Ovary (tissue), 9 donors: ENCODE results near the gene DDX54. TPM values are rescaled to one million over a fixed set of nuclear protein-coding genes. Genes with fewer than 3 reads are reported as not detected.
A peak's percentile ranks its signal among the peaks of the same experiment; 100 is the strongest.

Experiments
- DNase-seq, 5 donors: peaks; one replicate each; pipeline ENCODE4 v3.0.0-alpha.2; 2019 to 2020
- H3K27ac ChIP-seq, 2 donors: fragments of 200-600 bp; one replicate each; pipeline versions ENCODE4 v1.5.1 to v1.8.0; 2019 to 2022
- H3K27me3 ChIP-seq: fragments of 200-600 bp; one replicate; pipeline ENCODE4 v1.8.0; 2022
- H3K36me3 ChIP-seq: fragments of 200-600 bp; sonication (generic); one replicate; pipeline ENCODE4 v1.5.1; 2019
- H3K4me1 ChIP-seq: one replicate; pipeline ENCODE4 v1.8.1; 2013; ENCODE audit warnings: mild to moderate bottlenecking, moderate library complexity; ENCODE audit not compliant: insufficient read depth
- H3K4me3 ChIP-seq: fragments of 200-600 bp; sonication (generic); one replicate; pipeline ENCODE4 v1.5.1; 2017
- H3K9me3 ChIP-seq, 2 donors: fragments of 200-600 bp in 1 of 2; sonication (generic) in 1 of 2; one replicate each; pipeline versions ENCODE4 v1.5.1 to v1.8.1; 2013 to 2019; ENCODE audit warnings: mild to moderate bottlenecking in 1 of 2, moderate library complexity in 1 of 2
- CTCF ChIP-seq, 3 donors: fragments of 450-650 bp in 2 of 3; fragments of 200-600 bp in 1 of 3; IDR thresholded peaks; one replicate each; pipeline versions ENCODE4 v1.5.1 to v1.8.0; 2016 to 2022; ENCODE audit warnings: antibody characterized with exemption in 3 of 3, mild to moderate bottlenecking in 1 of 3
- EP300 ChIP-seq: sonication (generic); formaldehyde crosslinking; IDR thresholded peaks from one replicate; pipeline ENCODE4 v1.6.1; 2017; ENCODE audit warnings: antibody characterized with exemption
- POLR2A ChIP-seq: fragments of 450-650 bp; IDR thresholded peaks from one replicate; pipeline ENCODE4 v1.6.1; 2017; ENCODE audit warnings: antibody characterized with exemption, mild to moderate bottlenecking, moderate library complexity
- WGBS, 3 donors: extraction: QIAGEN DNeasy Blood & Tissue Kit in 1 of 3; methylation state at CpG; one replicate each; pipeline versions ENCODE4 v1.1.5 to v1.1.7; 2013 to 2017; 5-methylcytosine and 5-hydroxymethylcytosine counted together
- intact Hi-C, 4 donors: fragments of 100-400 bp; cut with DNase I; formaldehyde crosslinking; loops; one replicate each; pipeline versions ENCODE4 v1.11.0 to v1.15.1; 2022 to 2023
- polyA plus RNA-seq, 2 donors: library from polyadenylated mRNA; stranded (reverse); fragments of 200-250 nt in 1 of 2; fragments of 350-450 nt in 1 of 2; fragmentation: Illumina TruSeq in 1 of 2; extraction: RNeasy Lipid Tissue Mini Kit (QIAGEN cat#74804) in 1 of 2; gene quantifications; one replicate each; pipeline ENCODE4 v1.2.3, GENCODE V29; 2013 to 2014
- total RNA-seq, 7 donors: library from RNA; depleted of rRNA in 2 of 7; stranded (reverse); fragments of >200 nt in 2 of 7; fragmentation: NEBNext Ultra II Directional in 3 of 7; extraction: Animal tissue kit (Norgen Biotek cat#: 25700) in 3 of 7; gene quantifications; one replicate each; pipeline versions ENCODE4 v1.1.0 to v1.2.4, GENCODE V29; 2016 to 2023
- donor health status: DM: no; HTN: no; CAD: no; lungs with moderate emphysema.
- donor health status: DM: no; HTN: no; CAD: no.
- donor health status: Bipolar disorder and iron deficiency.
- donor health status: DM: yes; HTN: yes; CAD: no.
- donor health status: DM: no; HTN: no; CAD: no.
- donor health status: DM: yes; HTN: yes; CAD: no.

Gene DDX54
- total and polyA plus RNA-seq, 9 donors, result 10.8 to 77.5 (median 59.4) TPM

DNA sequence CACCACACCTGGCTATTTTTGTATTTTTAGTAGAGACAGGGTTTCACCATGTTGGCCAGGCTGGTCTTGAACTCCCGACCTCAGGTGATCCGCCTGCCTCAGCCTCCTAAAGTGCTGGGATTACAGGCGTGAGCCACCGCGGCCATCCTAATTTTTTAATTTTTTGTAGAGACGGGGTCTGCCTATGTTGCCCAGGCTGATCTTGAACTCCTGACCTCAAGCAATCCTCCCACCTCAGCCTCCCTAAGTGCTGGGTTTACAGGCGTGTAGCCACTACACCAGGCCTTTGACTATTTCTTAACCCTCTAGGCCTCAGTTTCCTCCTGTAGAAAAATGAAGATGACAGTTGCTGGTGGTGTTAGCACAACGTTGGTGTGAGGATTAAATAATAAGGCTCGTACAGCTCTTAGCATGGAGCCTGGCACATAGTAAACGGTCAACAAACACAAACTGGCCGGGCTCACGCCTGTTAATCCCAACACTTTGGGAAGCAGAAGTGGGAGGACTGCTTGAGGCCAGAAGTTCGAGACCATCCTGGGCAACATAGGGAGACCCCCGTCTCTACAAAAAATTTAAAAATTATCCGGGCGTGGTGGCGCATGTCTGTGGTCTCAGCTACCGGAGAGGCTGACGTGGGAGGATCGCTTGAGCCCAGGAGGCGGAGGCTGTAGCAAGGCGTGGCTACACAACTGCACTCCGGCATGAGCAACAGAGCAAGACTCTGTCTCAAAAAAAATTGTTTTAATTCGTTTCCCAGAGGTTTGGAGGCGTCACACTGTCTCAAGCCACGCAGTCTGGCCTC lies 979 bp downstream of the DDX54 start:
- DNase-seq, result peak in 1 of 5 donors; percentile 54
- peak overlapping the region in 1 of 2 donors; percentile 97 for H3K27ac ChIP-seq
- intact Hi-C loops, result no loop called here
- TF ChIP-seq EP300 (no peak), CTCF (IDR thresholded peaks at IDR 0.05) (no peak)
- peaks cover 12% of the 10 kb centered on the region for H3K4me1 ChIP-seq
- WGBS, 3 donors, result 15 to 20% (median 16%) methylated on average over 26 of the region's 26 CpGs
- H3K9me3 ChIP-seq, result no peaks in the 10 kb centered on the region
- H3K27me3 ChIP-seq, result no peaks in the 10 kb centered on the region
- peak overlapping the region; percentile 82 for H3K4me3 ChIP-seq
- no peaks in the 10 kb centered on the region for H3K36me3 ChIP-seq

- Histone ChIP-seq H3K9me3 (no peaks in the 10 kb centered on the region), H3K4me1 (peaks cover 12% of the 10 kb centered on the region), H3K27me3 (no peaks in the 10 kb centered on the region), H3K4me3 (no peak overlapping the region), H3K27ac (no peak overlapping the region), H3K36me3 (no peaks in the 10 kb centered on the region)
- TF ChIP-seq POLR2A (no peak), CTCF (IDR thresholded peaks at IDR 0.05) (no peak), EP300 (no peak)
- intact Hi-C loops, result no loop called here
- no peak for DNase-seq
- 92 to 95% (median 93%) methylated on average over 11 of the region's 11 CpGs for WGBS, 3 donors
These were observed 2.2 kb downstream of the DDX54 start for GRCh38 chr12:113183030-113183589.

DNA sequence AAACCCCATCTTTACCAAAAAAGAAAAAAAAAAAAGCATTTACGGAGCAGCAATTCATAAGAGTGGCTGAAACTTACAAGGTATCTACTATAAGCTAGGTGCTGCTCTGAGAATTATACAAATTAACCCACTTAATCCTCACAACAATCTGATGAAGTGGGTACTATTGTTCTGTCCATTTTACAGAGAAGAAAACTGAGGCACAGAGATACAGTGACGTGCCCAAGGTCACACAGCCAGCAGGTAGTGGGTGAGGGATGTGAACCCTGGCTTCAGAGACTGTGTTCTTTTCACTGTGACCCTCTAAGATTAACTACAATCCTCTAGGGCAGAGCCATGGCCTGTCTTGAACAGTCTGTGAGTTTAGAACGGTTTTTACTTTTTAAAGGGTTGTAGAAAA lies 3.3 kb downstream of the DDX54 start:
- Histone ChIP-seq H3K27ac (no peak overlapping the region), H3K4me3 (no peak overlapping the region), H3K9me3 (peaks cover 0 to 9% of the 10 kb centered on the region in 2 donors), H3K4me1 (peaks cover 11% of the 10 kb centered on the region), H3K27me3 (no peaks in the 10 kb centered on the region), H3K36me3 (no peaks in the 10 kb centered on the region)
- intact Hi-C loops, result no loop called here
- 87% methylated on average over 3 of the region's 3 CpGs for WGBS, 3 donors
- no peak for DNase-seq
- TF ChIP-seq CTCF (IDR thresholded peaks at IDR 0.05) (no peak), POLR2A (no peak), EP300 (no peak)

- Histone ChIP-seq H3K4me1 (peaks cover 4% of the 10 kb centered on the region), H3K9me3 (peaks cover 0 to 9% of the 10 kb centered on the region in 2 donors), H3K27me3 (no peaks in the 10 kb centered on the region), H3K27ac (no peak overlapping the region), H3K36me3 (no peaks in the 10 kb centered on the region), H3K4me3 (no peak overlapping the region)
- DNase-seq, result no peak
- 61 to 74% (median 61%) methylated on average over 4 of the region's 4 CpGs for WGBS, 3 donors
- intact Hi-C loops, result no loop called here
- TF ChIP-seq CTCF (IDR thresholded peaks at IDR 0.05) (no peak), POLR2A (no peak), EP300 (no peak)
These were observed 4.9 kb downstream of the DDX54 start for GRCh38 chr12:113180333-113180732.
